ENCODE measurements around the gene CD209.

Gene CD209

DNA sequence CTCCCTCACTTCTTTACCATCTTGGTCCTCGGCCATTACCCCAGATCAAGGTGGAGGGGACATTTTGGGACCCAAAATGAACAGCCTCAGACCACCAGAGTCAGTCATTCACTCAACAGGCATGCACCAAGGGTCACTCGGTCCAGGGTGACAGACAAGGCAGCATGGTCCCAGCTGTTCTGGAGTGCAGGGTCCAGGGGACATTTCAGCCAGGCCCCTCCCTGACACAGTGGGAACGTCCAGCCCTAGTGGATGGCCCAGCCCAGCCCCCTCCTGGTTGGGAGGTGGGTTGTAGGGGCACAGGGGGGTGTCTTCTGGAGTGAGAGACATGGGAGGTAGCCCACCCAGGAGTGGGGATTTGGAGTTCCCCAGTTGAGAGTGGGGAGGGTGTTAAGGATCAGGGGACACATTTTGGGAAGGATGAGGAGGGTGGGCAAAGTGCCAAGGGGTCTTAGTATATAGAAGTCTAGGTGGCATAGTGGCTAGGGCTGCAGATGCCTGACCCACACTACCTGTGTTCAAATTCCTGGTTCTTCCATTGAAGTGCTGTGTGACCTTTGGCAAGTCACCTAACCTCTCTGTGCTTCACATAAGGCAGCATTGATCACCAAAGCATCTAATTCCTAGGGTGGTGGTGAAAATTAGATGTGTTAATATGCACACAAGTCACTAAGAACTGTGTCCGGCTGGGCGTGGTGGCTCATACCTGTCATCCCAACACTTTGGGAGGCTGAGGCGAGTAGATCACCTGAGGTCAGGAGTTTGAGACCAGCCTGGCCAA, 42.9 kb downstream of the CD209 start:
- DNase-seq = no peak

DNA sequence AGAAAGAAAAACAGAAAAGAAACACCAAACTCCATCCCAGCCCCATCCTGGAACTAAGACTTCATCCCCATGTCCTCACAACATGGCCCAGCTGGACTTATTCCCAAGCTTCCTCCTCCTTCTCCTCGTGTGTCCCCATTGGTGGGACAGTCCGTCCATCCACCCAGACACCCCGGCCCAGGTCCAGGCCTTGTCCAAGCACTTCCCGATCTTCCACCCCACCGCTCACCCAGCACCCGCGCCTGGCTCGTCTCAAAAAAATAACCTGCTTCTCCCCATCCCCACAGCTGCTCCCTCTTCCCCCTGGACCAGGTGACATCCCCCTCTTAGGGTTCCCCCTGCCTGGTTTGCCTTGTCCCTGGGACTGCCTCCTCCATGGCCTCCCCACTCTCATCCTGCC, 44.0 kb downstream of the CD209 start:
- DNase-seq = no peak

GRCh38 chr19:7701654-7702457, 45.5 kb downstream of the CD209 start, which contains the start of gene FCER2:
TSS of gene FCER2 (minus strand) at chr19:7702131. CDS start at chr19:7699760, 2,371 bp downstream.
- no peak for DNase-seq

DNA sequence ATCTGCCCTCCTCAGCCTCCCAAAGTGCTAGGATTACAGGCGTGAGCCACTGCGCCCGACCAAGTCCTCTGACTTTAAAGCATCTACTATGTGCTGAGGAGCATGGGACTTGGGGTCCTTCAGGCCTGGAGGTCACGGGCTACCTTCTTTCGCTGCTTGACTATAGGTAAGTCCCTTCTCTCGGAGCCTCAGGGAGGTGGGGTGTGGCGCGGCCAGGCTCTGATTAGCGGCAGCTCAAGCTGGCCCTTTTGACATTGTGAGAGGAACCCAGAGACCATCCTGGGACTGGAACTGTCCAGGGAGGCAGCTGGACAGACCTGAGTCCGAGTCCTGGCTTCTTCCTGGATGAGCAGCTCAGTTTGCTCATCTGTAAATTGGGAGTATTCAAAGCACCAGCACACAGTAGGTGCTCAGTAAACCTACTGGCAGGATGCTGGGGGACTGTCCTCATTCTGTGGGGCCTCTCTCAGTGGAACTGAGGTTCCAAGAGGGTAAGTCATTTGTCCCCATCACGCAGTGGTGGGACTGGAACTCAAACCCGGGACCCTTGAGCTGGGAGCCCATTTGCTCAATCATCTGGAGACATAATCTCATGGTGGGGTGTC, 46.2 kb downstream of the CD209 start:
- no peak for DNase-seq

GRCh38 chr19:7699417-7700401, 47.6 kb downstream of the CD209 start:
- DNase-seq = no peak

- no peak for DNase-seq
Observed at GRCh38 chr19:7699003-7699402, 48.3 kb downstream of the CD209 start.

DNA sequence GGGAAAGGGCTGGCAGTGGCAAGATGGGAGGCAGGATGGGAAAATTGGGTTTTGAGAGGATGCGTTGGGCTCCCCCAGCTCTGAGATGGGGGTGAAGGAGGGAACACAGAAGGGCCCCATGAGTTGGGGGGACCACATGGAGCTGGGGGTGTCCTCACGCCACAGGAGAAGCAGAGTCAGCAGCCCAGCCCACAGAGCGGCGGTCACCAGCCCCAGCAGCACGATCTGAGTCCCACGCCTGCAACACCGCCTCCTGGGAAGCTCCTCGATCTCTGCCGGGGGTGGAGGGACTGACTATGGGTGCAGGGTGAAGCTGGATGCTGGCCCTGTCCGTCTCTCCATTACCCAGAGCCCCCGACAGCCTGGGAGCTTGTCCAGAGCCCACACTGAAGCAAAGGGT, 48.8 kb downstream of the CD209 start:
- DNase-seq = no peak

- no peak for DNase-seq
Observed at GRCh38 chr19:7697721-7698287, 49.5 kb downstream of the CD209 start.

DNA sequence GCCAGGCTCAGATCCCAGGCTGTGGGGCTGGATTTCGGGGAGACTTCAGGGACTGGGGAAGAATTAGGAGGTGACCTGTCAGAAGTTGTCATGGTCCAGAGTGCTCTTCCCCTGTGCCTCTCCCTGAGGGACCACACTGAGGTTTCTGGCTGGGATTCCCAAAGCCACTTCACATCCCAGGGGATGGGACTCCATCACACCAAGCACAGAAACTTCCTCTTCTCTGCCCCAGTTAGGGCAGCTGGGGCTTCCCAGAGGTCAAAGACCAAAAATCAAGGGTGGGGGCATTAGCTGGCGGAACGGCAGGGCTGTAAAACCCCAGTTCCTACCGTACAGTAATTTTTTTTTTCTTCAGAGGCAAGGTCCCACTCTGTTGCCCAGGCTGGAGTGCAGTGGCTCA, 52.8 kb downstream of the CD209 start:
- no peak for DNase-seq

- no peak for DNase-seq
Observed at GRCh38 chr19:7692417-7693088, 54.8 kb downstream of the CD209 start.

GRCh38 chr19:7691497-7691896, 55.8 kb downstream of the CD209 start:
- no peak for DNase-seq

DNA sequence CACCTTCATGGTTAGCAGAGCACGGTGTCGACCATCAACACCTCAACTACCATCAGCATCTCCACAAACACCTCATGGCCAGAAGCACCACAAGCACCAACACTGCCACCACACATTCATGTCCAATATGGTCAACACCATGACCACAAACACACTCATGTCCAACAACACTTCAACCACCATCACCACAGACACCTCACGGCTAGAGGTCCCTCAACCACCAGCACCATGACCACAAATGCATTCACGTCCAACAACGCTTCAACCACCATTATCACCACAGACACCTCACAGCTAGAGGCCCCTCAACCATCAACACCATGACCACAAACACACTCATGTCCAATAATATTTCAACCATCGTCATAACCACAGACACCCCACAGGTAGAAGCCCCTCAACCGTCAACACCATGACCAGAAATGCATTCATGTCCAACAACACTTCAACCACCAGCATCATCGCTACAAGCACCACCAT, 56.5 kb downstream of the CD209 start:
- DNase-seq = no peak

Data from CD4-positive, alpha-beta T cell treated with Interleukin-6 for 4 hours (primary cell).